ENCODE measurements around the gene LOXHD1. TPM values are rescaled to one million over a fixed set of nuclear protein-coding genes. Genes with fewer than 3 reads are reported as not detected.

The LOXHD1 gene
- total RNA-seq (2014; rRNA removed) = not detected in 2 replicates
- not detected for polyA plus RNA-seq (2012)

- no peak for DNase-seq (ENCODE audit: low read depth)
Measured at GRCh38 chr18:46657115-46657955, at the start of gene LOXHD1. LOXHD1 (minus strand) TSS chr18:46657220; CDS start chr18:46657033, 187 bp downstream.

- no peak for DNase-seq (ENCODE audit: low read depth)
Measured at GRCh38 chr18:46705521-46705920, 48.5 kb upstream of the LOXHD1 start.

GRCh38 chr18:46704816-46705215 is 47.8 kb upstream of the LOXHD1 start:
- DNase-seq (ENCODE audit: low read depth) = no peak

GRCh38 chr18:46704189-46704588 is 47.2 kb upstream of the LOXHD1 start:
- DNase-seq (ENCODE audit: low read depth) = no peak

DNA sequence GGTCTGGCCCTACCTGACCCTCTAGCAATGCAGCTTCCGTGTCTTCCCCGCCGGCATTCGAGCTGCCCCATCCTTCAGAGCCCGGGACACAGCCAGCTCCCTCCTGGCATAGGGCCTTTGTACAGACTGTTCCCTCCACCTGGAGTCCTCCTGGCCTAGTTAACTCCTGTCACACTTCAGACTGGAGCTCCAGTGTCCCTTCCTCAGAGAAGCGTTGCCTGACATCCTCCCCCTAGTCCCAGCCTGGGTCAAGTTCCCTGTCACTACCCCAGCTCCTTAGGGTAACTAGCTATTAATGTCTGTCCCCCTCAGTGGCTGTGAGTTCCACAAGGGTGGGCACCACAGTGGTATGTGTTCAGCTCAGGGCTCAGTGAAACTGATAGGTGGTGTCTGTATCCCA is 45.5 kb upstream of the LOXHD1 start:
- no peak for DNase-seq (ENCODE audit: low read depth)

DNA sequence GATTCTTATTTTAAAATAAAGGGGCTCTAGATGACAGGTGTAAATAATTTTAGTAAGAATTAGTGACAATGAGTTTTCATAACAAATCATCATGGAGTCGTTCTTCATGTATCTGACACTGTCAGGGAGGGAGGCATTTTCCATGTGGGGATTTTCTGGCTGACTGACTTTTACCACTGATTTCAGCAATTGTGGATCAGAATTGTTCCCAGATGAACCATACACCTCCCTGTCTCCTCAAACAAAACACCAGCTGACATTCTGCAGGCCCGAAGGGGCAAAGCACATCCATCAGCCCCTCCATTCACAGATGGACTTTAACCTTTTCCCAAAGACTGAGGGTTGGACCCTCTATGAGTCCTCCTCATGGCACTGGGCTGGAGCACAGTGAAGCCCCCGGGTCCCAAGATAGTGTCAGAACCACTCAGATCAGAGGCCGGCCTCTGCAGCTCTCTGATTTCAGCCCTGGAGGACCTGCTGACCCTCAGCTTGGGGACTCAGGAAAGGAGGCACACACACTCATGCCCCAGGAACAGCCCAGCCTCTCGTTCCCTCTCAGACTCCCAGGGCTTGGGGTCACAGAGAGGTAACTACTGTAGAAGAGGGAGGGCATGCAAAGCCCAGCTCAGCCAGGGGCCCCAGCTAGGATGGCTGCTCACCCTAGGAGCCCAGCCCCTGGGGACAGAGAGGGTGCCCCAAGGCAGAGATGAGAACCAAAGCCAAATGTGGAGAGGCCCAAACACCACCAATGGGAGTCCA is 43.2 kb upstream of the LOXHD1 start:
- DNase-seq (ENCODE audit: low read depth) = no peak

DNA sequence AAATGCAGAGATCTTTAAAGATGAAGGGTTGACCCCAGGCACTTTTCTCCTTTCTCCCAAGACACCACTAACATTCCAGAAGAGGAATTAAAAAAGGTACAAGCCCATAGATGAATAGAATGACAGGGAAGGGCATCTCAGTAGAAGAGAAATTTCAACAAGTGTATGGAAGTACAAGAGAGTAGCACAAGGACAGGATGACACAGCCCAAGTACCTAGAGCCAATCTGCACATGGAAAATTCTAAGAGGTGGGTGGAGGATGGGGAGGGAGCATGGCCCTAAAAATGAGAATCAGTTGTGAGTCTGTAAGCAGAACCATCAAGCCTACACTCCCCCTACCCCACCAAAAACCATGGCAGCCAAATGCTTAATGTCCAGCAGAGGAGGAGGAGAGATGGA is 39.7 kb upstream of the LOXHD1 start:
- no peak for DNase-seq (ENCODE audit: low read depth)

DNA sequence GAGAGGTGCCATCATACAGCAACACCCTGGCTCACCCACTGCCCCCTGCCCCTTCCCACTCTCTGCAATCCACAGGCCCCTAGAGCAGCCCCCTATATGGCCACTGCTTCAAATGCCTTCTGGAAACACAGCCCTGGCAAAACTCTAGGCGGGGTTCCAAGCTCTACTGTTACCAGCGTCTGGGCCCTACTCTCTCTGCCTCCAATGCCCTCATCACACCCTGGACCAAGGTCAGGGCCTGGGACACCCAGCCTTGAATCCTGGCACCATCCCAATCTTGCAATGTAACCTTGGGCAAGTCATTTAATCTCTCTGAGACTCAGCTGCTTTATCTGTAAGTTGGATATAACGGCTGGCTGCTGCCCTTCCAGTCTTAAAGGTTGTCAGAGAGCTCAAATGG is 39.2 kb upstream of the LOXHD1 start:
- DNase-seq (ENCODE audit: low read depth) = no peak

GRCh38 chr18:46693996-46694395 is 37.0 kb upstream of the LOXHD1 start:
- no peak for DNase-seq (ENCODE audit: low read depth)

- no peak for DNase-seq (ENCODE audit: low read depth)
Measured at GRCh38 chr18:46688853-46689525, 32.0 kb upstream of the LOXHD1 start.

- DNase-seq (ENCODE audit: low read depth) = no peak
Measured at GRCh38 chr18:46686186-46686585, 29.2 kb upstream of the LOXHD1 start.

GRCh38 chr18:46683252-46683651 is 26.2 kb upstream of the LOXHD1 start:
- no peak for DNase-seq (ENCODE audit: low read depth)

- DNase-seq (ENCODE audit: low read depth) = no peak
Measured at GRCh38 chr18:46680784-46681695, 24.0 kb upstream of the LOXHD1 start.

DNA sequence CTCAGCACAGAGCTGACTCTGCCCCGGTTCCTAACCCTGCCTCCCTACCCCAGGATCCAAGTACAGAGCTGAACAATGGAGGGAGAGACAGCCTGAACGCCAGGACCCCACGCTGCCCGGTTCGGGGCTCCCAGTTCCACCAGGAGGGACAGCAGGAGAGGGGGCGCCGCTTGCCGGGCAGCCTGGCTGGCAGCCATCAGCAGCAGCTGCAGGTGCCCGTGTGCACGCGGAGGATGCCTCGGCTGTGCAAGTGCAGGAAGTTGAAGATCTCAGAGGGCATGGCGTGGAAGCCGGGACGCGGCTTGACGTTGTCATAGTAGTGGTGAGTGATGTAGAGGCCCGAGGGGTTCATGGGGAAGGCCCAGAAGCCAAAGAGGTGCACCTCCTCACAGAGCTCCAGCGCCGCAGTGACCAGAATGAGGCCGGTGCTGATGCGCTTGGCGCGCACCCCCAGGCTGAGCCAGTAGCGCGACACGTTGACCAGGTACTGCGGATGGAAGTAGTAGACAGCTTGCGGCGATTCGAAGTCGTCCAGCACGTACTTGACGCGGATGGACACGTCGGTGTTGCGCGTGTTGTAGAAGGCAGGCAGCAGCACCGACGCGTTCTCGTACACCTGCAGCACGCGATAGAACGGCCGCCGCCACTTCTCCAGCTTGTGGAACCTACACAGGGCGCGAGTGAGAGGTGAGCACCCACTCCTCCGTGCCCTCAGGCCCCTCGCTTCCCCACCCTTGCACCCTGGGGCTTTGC is 23.0 kb upstream of the LOXHD1 start:
- DNase-seq (ENCODE audit: low read depth) = no peak

GRCh38 chr18:46678785-46679399 is 21.9 kb upstream of the LOXHD1 start:
- DNase-seq (ENCODE audit: low read depth) = no peak

- DNase-seq (ENCODE audit: low read depth) = no peak
Measured at GRCh38 chr18:46678041-46678440, 21.0 kb upstream of the LOXHD1 start.

DNA sequence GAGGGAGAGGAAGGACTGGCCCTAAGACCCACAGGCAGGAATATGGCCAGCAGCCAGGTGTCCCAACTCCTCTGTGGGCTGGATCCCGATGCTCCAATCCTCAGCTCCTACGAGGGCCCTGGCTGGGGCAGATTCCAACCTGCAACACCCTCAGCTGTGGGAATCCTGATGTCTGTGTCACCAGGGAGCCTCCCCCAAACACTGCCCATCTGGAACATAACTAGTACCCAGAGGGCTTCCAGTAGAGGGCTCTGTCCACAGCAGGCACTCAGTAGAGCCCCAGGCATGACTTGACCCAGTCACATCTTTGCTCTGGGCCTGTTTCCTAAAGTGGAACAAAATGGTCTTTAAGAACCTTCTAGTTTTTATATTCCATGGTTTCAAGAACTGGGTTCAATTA is 20.6 kb upstream of the LOXHD1 start:
- peak; percentile 34 for DNase-seq (ENCODE audit: low read depth)

DNA sequence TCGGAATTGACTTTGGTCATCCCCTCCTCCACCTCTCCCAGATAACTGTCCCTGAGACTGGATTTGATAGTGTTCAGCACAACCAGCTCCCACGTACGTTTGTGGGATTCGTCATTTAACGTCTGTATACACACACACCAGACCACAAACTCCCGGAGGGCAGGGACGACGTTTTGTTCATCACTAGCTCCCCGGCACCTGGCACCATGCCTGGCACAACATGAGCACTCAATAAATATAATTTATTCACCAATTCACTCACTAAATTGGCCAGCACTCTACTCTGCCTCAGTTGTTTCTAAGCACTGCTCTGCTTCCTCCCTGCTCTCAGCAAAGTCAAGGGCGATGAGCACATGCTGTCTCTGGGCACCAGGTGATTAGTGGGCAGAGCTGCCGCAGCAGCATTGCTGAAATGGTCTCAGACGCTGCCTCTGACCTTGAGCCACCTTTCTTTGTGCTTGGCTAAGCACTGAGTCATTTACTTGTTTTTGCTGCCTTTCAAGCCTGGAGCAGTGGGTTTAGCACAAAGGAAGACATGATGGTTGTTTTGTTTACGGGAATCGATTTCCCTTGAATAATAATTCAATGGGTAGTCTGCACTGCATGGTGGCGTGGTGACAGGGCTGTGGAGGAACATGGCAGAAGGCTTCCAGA is 19.3 kb upstream of the LOXHD1 start:
- DNase-seq (ENCODE audit: low read depth) = no peak

- DNase-seq (ENCODE audit: low read depth) = peak; percentile 68
Measured at GRCh38 chr18:46675112-46675511, 18.1 kb upstream of the LOXHD1 start.

Measured in LHCN-M2 (cell line).